DND-41 (cell line): Measurements from ENCODE around the gene P2RX2.

ENCODE experiments used
- ATAC-seq: fragments of 200-7000 bp; cut with Tn5 transposase; 3 replicates; pipeline ENCODE4 v1.9.1; 2021; ENCODE audit warnings: low read depth; ENCODE audit not compliant: insufficient read depth
- DNase-seq: peaks from one replicate; pipeline ENCODE4 v3.0.0-alpha.2; 2020
- H2AFZ ChIP-seq: 2 replicates; pipeline ENCODE4 v1.6.0; 2012; ENCODE audit warnings: low read depth, low read length
- H3K27ac ChIP-seq: 2 replicates; pipeline ENCODE4 v1.5.1; 2012; ENCODE audit warnings: low read length, inconsistent platforms
- H3K27me3 ChIP-seq: fragments of 200-600 bp; sonication (generic); 2 replicates; pipeline ENCODE4 v1.6.0; 2012; ENCODE audit warnings: low read length, mild to moderate bottlenecking, inconsistent platforms; ENCODE audit not compliant: insufficient read depth, poor library complexity
- H3K36me3 ChIP-seq: 2 replicates; pipeline ENCODE4 v1.5.1; 2012; ENCODE audit warnings: low read length, inconsistent platforms; ENCODE audit not compliant: insufficient read depth
- H3K4me1 ChIP-seq: 2 replicates; pipeline ENCODE4 v1.5.1; 2012; ENCODE audit warnings: mild to moderate bottlenecking, low read length; ENCODE audit not compliant: insufficient read depth
- H3K4me2 ChIP-seq: 2 replicates; pipeline ENCODE4 v1.6.0; 2012; ENCODE audit warnings: mild to moderate bottlenecking, moderate library complexity, low read length, inconsistent platforms; ENCODE audit not compliant: insufficient read depth
- H3K4me3 ChIP-seq, 2 experiments: fragments of 200-600 bp in 1 of 2; shearing (Covaris generic) in 1 of 2; 2 replicates each; pipeline ENCODE4 v1.5.1; 2012 to 2016; ENCODE audit warnings: inconsistent platforms in 2 of 2, low read length in 2 of 2, mild to moderate bottlenecking in 2 of 2, low read depth in 1 of 2, moderate library complexity in 1 of 2
- H3K79me2 ChIP-seq: 2 replicates; pipeline ENCODE4 v1.6.0; 2012; ENCODE audit warnings: low read length, inconsistent platforms; ENCODE audit not compliant: insufficient read depth
- H3K9ac ChIP-seq: 2 replicates; pipeline ENCODE4 v1.6.0; 2012; ENCODE audit warnings: low read depth, mild to moderate bottlenecking, inconsistent platforms, low read length, moderate library complexity
- H3K9me3 ChIP-seq: 2 replicates; pipeline ENCODE4 v1.5.1; 2012; ENCODE audit warnings: low read length, moderate library complexity, mild to moderate bottlenecking, inconsistent platforms; ENCODE audit not compliant: insufficient read depth, severe bottlenecking
- H4K20me1 ChIP-seq: 2 replicates; pipeline ENCODE4 v1.6.0; 2012; ENCODE audit warnings: low read length; ENCODE audit not compliant: insufficient read depth
- CTCF ChIP-seq: IDR thresholded peaks from 2 replicates; pipeline ENCODE4 v1.5.1; 2012; ENCODE audit warnings: borderline replicate concordance, low read length, moderate library complexity, mild to moderate bottlenecking; ENCODE audit not compliant: poor library complexity, severe bottlenecking; ENCODE audit errors: extremely low read depth
- EZH2 ChIP-seq: IDR thresholded peaks from 3 replicates; pipeline ENCODE4 v1.6.1; 2012; ENCODE audit warnings: borderline replicate concordance, low read depth, mild to moderate bottlenecking, moderate library complexity, low read length, inconsistent platforms; ENCODE audit not compliant: severe bottlenecking

Gene P2RX2

GRCh38 chr12:132634411-132634990, 15.9 kb downstream of the P2RX2 start:
- Histone ChIP-seq H3K9me3 (no peaks in the 10 kb centered on the region), H2AFZ (no peak overlapping the region), H3K9ac (no peak overlapping the region), H3K27me3 (no peaks in the 10 kb centered on the region), H3K4me3 (no peak overlapping the region), H3K4me1 (no peaks in the 10 kb centered on the region), H4K20me1 (peaks cover 44% of the 10 kb centered on the region), H3K4me2 (no peak overlapping the region), H3K36me3 (peaks cover 100% of the 10 kb centered on the region), H3K27ac (no peak overlapping the region), H3K79me2 (peaks cover 2% of the 10 kb centered on the region; the same call in 1 of the 2 replicates)
- ATAC-seq (no peak), DNase-seq (no peak)
- TF ChIP-seq EZH2 (no peak), CTCF (no peak)

- Histone ChIP-seq H3K27me3 (no peaks in the 10 kb centered on the region), H3K9ac (no peak overlapping the region), H3K27ac (no peak overlapping the region), H3K4me1 (no peaks in the 10 kb centered on the region), H3K4me2 (no peak overlapping the region), H3K36me3 (peaks cover 99% of the 10 kb centered on the region), H2AFZ (no peak overlapping the region), H3K9me3 (no peaks in the 10 kb centered on the region), H3K79me2 (peaks cover 2% of the 10 kb centered on the region; the same call in 1 of the 2 replicates), H4K20me1 (peaks cover 47% of the 10 kb centered on the region), H3K4me3 (no peak overlapping the region)
- ATAC-seq: no peak
- TF ChIP-seq CTCF (no peak), EZH2 (no peak)
- DNase-seq: no peak
These were observed 16.7 kb downstream of the P2RX2 start for GRCh38 chr12:132635076-132635955.

- no peaks in the 10 kb centered on the region for H3K4me1 ChIP-seq
- TF ChIP-seq EZH2 (no peak), CTCF (no peak)
- no peak overlapping the region for H3K9ac ChIP-seq
- H3K79me2 ChIP-seq: peaks cover 2% of the 10 kb centered on the region; the same call in 1 of the 2 replicates
- H3K4me3 ChIP-seq: no peak overlapping the region
- ATAC-seq (no peak), DNase-seq (no peak)
- H3K27ac ChIP-seq: no peak overlapping the region
- no peak overlapping the region for H3K4me2 ChIP-seq
- H3K36me3 ChIP-seq: peaks cover 99% of the 10 kb centered on the region
- peaks cover 43% of the 10 kb centered on the region for H4K20me1 ChIP-seq
- no peaks in the 10 kb centered on the region for H3K9me3 ChIP-seq
- no peak overlapping the region for H2AFZ ChIP-seq
- H3K27me3 ChIP-seq: no peaks in the 10 kb centered on the region
These were observed 19.2 kb downstream of the P2RX2 start for GRCh38 chr12:132637811-132638210.
